GM12891 (cell line): Measurements from ENCODE around the gene RPP14.
"Not testable (repeated sequence)": the region's sequence is repeated elsewhere in the genome, so short reads cannot be mapped to it uniquely, and the experiment has no call there.

Experiments used
- DNase-seq: peaks from one replicate; pipeline ENCODE4 v3.0.0; 2011; ENCODE audit warnings: low spot score; ENCODE audit not compliant: insufficient read length
- FAIRE-seq: peaks from 2 replicates; lab custom pipeline; 2011; peaks lifted over from hg19 to GRCh38; lab: Jason Lieb, UNC
- PAX5 ChIP-seq: IDR thresholded peaks from 2 replicates; pipeline ENCODE4 v1.6.1; 2011; ENCODE audit warnings: low read length, moderate library complexity, mild to moderate bottlenecking; ENCODE audit not compliant: insufficient read depth, severe bottlenecking
- POLR2A ChIP-seq: IDR thresholded peaks from 2 replicates; pipeline ENCODE4 v1.6.1; 2011; ENCODE audit warnings: low read depth, low read length, control low read depth
- POLR2AphosphoS5 ChIP-seq: IDR thresholded peaks from 2 replicates; pipeline ENCODE4 v1.6.1; 2011; ENCODE audit warnings: low read depth, low read length, control low read depth
- POU2F2 ChIP-seq: IDR thresholded peaks from 2 replicates; pipeline ENCODE4 v1.6.1; 2011; ENCODE audit warnings: low read depth, mild to moderate bottlenecking, control low read depth, low read length, moderate library complexity
- SPI1 ChIP-seq: IDR thresholded peaks from 2 replicates; pipeline ENCODE4 v1.6.1; 2011; ENCODE audit warnings: low read depth, low read length, control low read depth
- TAF1 ChIP-seq: IDR thresholded peaks from 2 replicates; pipeline ENCODE4 v1.6.1; 2011; ENCODE audit warnings: low read depth, low read length, control low read depth

Gene RPP14

GRCh38 chr3:58331593-58332152 is 25.6 kb downstream of the RPP14 start:
- no peak for TF ChIP-seq TAF1
- TF ChIP-seq POLR2A, result no peak
- no peak for TF ChIP-seq PAX5
- no peak for TF ChIP-seq SPI1
- no peak for TF ChIP-seq POU2F2
- no peak for TF ChIP-seq POLR2AphosphoS5
- no peak for DNase-seq
- no peak for FAIRE-seq

GRCh38 chr3:58332575-58333188 is 26.6 kb downstream of the RPP14 start, which contains the start of gene PXK:
PXK (plus strand) TSS chr3:58332892; CDS start chr3:58332989, 97 bp downstream.
- TF ChIP-seq PAX5 (peak; percentile 66), POLR2AphosphoS5 (no peak)
- DNase-seq (peak; percentile 64), FAIRE-seq (peak; percentile 85)

- DNase-seq, result peak; percentile 37
- FAIRE-seq, result peak; percentile 71
- TF ChIP-seq POLR2A (no peak), TAF1 (no peak), POLR2AphosphoS5 (no peak), POU2F2 (no peak), SPI1 (no peak), PAX5 (no peak)
Measured at GRCh38 chr3:58333206-58334012, 27.4 kb downstream of the RPP14 start.

GRCh38 chr3:58334013-58334321 is 27.9 kb downstream of the RPP14 start:
- DNase-seq (no peak), FAIRE-seq (no peak)
- TF ChIP-seq POLR2AphosphoS5 (no peak), TAF1 (no peak), POLR2A (no peak), PAX5 (no peak), SPI1 (no peak), POU2F2 (no peak)

GRCh38 chr3:58334506-58334884 is 28.4 kb downstream of the RPP14 start:
- TF ChIP-seq SPI1, result no peak
- DNase-seq, result no peak
- no peak for FAIRE-seq

DNA sequence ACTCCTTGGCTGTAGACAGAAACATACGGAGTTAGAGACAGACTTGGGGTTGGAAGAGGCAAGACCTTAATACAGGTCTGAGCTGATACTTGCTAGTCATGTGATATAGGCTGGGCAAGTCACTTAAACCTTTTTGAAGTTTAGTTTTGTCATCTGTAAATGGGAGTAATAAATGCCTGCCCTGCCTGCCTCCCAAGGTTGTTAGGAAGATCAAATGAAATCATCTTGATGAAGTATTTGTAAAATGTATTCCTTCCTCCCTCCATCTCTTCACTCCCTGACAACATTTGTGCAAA is 29.6 kb downstream of the RPP14 start:
- DNase-seq, result no peak
- TF ChIP-seq TAF1 (no peak), POU2F2 (no peak), POLR2A (no peak), PAX5 (no peak), SPI1 (no peak), POLR2AphosphoS5 (no peak)
- peak; percentile 65 for FAIRE-seq

DNA sequence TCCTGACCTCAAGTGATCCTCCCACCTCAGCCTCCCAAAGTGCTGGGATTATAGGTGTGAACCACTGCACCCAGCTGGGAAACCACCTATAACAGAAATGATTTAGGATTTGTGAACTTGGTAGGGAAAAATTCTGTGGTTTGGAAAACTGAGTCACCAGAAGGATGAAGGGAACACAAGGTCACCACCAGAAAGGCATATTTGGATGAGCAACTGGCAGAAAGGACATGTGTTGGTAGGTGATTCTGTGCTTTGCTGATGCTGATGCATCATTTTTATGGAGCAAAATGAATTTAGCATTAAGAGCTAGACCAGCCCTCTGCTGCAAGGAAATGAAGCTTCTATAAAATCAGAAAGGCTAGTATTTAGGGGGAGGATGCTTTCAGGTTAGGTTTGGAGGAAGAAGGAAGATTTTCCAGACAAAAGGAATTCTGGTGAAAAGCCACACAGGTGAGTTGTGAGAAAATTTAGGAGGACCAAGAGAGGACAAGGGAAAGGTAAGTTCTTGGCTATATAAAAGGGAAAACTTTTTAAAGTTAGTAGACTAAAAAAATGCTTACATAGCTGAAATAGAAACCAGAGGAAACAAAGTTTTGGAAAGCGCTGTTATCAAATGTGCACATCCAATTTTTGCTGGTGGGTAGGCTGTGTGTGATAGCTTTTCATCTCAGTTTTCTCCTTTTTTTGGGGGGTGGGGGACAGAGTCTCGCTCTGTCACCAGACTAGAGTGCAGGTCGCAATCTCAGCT is 30.3 kb downstream of the RPP14 start:
- FAIRE-seq (no peak), DNase-seq (no peak)
- TF ChIP-seq POLR2A (no peak), POLR2AphosphoS5 (no peak)

DNA sequence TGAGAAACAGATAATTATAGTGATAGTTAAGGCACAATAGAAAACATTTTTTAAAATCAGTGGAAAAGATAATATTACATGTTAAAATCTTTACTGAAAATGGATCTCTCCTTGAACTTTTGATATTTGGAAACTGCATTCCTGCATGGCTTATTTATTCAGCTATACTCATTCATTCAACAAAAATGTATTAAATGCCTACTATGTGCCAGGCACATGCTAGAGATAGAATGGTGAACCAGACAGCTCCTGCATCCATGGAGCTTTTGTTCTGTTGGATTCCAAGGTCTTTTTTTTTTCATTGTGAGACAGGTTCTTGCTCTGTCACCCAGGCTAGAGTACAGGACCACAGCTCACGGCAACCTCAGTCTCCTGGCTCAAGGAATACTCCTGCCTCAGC is 31.1 kb downstream of the RPP14 start:
- FAIRE-seq (no peak), DNase-seq (no peak)
- TF ChIP-seq SPI1 (no peak), POLR2A (no peak), POU2F2 (no peak), TAF1 (no peak), POLR2AphosphoS5 (no peak), PAX5 (no peak)

DNA sequence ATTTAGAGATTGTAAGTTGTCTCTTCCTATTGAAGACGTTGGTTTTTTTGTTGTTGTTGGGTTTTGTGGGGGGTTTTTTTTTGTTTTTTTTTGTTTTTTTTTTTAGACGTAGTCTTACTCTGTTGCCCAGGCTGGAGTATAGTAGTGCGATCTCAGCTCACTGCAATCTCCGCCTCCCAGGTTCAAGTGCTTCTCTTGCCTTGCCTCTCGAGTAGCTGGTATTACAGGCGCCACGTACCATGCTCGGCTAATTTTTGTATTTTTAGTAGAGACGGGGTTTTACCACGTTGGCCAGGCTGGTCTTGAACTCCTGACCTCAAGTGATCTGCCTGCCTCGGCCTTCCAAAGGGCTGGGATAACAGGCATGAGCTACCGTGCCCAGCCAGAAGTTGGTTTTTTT is 33.1 kb downstream of the RPP14 start:
- not testable (repeated sequence) for FAIRE-seq, DNase-seq

DNA sequence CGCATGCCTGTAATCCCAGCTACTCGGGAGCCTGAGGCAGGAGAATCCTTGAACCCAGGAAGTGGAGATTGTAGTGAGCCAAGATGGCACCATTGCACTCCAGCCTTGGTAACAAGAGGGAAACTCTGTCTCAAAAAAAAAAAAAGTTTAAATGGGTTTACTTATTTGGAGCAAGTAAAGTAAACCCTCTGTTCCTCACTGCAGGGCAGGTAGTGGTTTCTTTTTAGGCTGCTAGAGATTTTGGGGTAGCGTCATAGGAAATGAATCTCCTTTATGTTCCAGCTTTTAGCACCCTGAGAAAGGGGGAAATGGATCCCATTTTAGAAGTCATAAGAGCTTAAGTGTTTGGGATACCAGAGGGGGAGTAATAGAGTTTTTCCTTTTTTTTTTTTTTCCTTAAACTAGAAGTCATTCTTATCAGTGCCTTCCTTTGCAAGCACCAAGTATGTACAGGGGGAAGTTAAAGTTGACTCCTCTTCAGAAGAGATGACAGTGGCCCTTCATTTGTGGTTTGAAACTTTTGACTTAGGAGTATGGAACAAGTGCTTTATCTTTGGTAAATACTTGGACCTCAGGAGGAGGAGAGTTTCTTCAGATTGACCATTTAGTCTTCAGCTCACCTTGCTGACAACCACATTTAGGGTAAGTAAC is 34.7 kb downstream of the RPP14 start:
- DNase-seq (no peak), FAIRE-seq (no peak)
- TF ChIP-seq PAX5 (no peak), POLR2A (no peak), SPI1 (no peak), TAF1 (no peak), POU2F2 (no peak), POLR2AphosphoS5 (no peak)
